ENCODE measurements around the gene CSF2RB.

CSF2RB gene

DNA sequence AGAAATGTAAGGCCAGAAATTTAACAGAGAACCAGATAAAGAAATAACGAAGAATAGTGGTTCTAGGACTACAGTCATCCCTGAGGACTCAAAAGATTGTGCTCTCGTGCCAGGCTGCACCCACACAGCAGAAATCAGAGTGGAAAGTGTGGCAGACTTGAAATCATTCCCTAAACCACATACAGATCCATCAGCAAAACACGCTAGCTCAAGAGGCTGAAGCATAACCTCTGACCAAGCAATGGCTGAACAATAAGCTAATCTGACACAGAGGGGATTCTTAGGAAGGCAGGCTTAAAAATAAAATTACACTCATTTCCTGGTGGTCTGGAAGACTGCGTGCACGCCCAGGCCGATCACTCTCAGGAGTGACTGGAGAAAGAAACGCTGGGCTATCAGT lies 33.7 kb upstream of the CSF2RB start:
- H3K4me1 Mint-ChIP-seq (ENCODE audit: low read depth) = peaks cover 7% of the 10 kb centered on the region
- no peak overlapping the region for H3K27ac Mint-ChIP-seq
- no peaks in the 10 kb centered on the region for H3K36me3 Mint-ChIP-seq
- H3K4me3 Mint-ChIP-seq = no peak overlapping the region
- H3K27me3 Mint-ChIP-seq = peaks cover 2% of the 10 kb centered on the region
- H3K9me3 Mint-ChIP-seq (ENCODE audit: low read depth) = peaks cover 8% of the 10 kb centered on the region

GRCh38 chr22:36881504-36882245 lies 31.8 kb upstream of the CSF2RB start:
- Mint-ChIP-seq H3K9me3 (ENCODE audit: low read depth) (peaks cover 8% of the 10 kb centered on the region), H3K27ac (peak overlapping the region; percentile 62), H3K36me3 (no peaks in the 10 kb centered on the region), H3K27me3 (peaks cover 2% of the 10 kb centered on the region), H3K4me3 (no peak overlapping the region), H3K4me1 (ENCODE audit: low read depth) (peaks cover 7% of the 10 kb centered on the region)

- Mint-ChIP-seq H3K4me3 (no peak overlapping the region), H3K27me3 (peaks cover 4% of the 10 kb centered on the region), H3K36me3 (no peaks in the 10 kb centered on the region), H3K4me1 (ENCODE audit: low read depth) (peaks cover 9% of the 10 kb centered on the region), H3K27ac (peak overlapping the region; percentile 28), H3K9me3 (ENCODE audit: low read depth) (peaks cover 8% of the 10 kb centered on the region)
Measured at GRCh38 chr22:36884349-36885158, 28.9 kb upstream of the CSF2RB start.

DNA sequence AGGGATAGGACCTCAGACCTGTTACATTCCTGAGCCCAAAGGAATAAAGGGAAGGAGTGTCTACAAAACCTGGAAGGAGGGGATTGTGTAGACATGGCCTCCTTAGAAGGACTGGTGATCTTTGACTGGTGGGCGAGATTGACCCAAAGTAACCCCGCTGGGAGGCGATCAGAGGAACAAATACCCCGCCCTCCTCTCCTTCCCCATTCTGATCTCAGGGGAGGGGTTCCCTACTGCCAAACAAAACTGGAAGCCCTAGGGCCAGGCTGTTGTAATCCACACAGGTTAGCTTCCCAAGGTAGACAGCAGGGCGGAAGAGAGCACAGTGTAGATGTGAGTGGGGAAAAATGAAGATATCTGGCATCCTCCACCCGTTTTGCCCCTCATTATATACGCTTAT lies 28.0 kb upstream of the CSF2RB start:
- Mint-ChIP-seq H3K9me3 (ENCODE audit: low read depth) (peaks cover 8% of the 10 kb centered on the region), H3K27ac (no peak overlapping the region), H3K36me3 (no peaks in the 10 kb centered on the region), H3K27me3 (peaks cover 4% of the 10 kb centered on the region), H3K4me1 (ENCODE audit: low read depth) (peaks cover 9% of the 10 kb centered on the region), H3K4me3 (no peak overlapping the region)

GRCh38 chr22:36886016-36886415 lies 27.4 kb upstream of the CSF2RB start:
- peaks cover 9% of the 10 kb centered on the region for H3K4me1 Mint-ChIP-seq (ENCODE audit: low read depth)
- H3K27me3 Mint-ChIP-seq = peaks cover 4% of the 10 kb centered on the region
- no peak overlapping the region for H3K4me3 Mint-ChIP-seq
- H3K9me3 Mint-ChIP-seq (ENCODE audit: low read depth) = peaks cover 8% of the 10 kb centered on the region
- no peaks in the 10 kb centered on the region for H3K36me3 Mint-ChIP-seq
- no peak overlapping the region for H3K27ac Mint-ChIP-seq

DNA sequence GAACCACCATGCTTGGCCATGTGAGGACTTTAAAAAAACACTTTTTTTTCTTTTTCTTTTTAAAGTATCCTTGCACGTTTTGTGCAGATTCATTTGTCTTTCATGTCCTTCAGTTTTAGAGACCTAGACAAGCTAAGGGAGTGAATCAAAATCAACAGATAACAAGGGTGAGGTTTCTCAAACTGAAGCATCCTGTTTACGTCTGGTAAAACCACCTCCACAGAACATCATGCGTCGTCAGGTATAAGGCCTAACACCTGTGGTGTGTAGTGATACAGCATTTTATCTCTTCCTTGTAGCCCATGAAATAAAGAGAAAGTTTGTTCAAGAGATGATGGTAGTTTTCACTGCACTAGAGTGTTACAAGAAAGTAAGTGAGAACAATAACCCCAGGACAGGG lies 26.3 kb upstream of the CSF2RB start:
- no peak overlapping the region for H3K4me3 Mint-ChIP-seq
- H3K4me1 Mint-ChIP-seq (ENCODE audit: low read depth) = peaks cover 2% of the 10 kb centered on the region
- H3K27me3 Mint-ChIP-seq = peaks cover 4% of the 10 kb centered on the region
- no peaks in the 10 kb centered on the region for H3K9me3 Mint-ChIP-seq (ENCODE audit: low read depth)
- H3K27ac Mint-ChIP-seq = no peak overlapping the region
- no peaks in the 10 kb centered on the region for H3K36me3 Mint-ChIP-seq

- Mint-ChIP-seq H3K36me3 (peaks cover 4% of the 10 kb centered on the region), H3K9me3 (ENCODE audit: low read depth) (peaks cover 6% of the 10 kb centered on the region), H3K4me3 (no peak overlapping the region), H3K27ac (no peak overlapping the region), H3K4me1 (ENCODE audit: low read depth) (peaks cover 2% of the 10 kb centered on the region), H3K27me3 (peaks cover 7% of the 10 kb centered on the region)
Measured at GRCh38 chr22:36891646-36892045, 21.8 kb upstream of the CSF2RB start.

DNA sequence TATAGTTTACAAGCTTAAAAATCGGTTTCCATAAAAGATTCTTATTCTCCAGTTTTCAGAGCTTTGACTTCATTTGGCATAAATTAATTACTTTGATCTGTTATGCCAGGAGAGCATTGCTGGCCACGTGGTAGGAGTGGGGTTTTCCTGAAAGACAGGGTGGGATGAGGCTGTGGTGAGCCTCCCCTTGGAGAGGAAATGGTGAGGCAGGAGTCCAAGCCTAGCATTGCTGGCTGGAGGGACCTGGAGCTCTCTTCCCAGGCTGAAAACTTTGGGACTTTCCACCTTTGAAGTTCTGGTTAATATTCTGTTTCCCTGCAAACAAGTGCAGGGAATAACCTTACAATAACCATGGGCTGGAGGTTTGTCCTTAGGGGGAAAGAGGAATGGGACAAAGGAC lies 21.1 kb upstream of the CSF2RB start:
- Mint-ChIP-seq H3K27me3 (peaks cover 7% of the 10 kb centered on the region), H3K4me3 (no peak overlapping the region), H3K4me1 (ENCODE audit: low read depth) (peaks cover 1% of the 10 kb centered on the region), H3K9me3 (ENCODE audit: low read depth) (peaks cover 6% of the 10 kb centered on the region), H3K36me3 (peaks cover 4% of the 10 kb centered on the region), H3K27ac (no peak overlapping the region)

GRCh38 chr22:36893262-36893661 lies 20.2 kb upstream of the CSF2RB start:
- Mint-ChIP-seq H3K27me3 (peaks cover 6% of the 10 kb centered on the region), H3K36me3 (peaks cover 4% of the 10 kb centered on the region), H3K27ac (no peak overlapping the region), H3K9me3 (ENCODE audit: low read depth) (peaks cover 6% of the 10 kb centered on the region), H3K4me1 (ENCODE audit: low read depth) (no peaks in the 10 kb centered on the region), H3K4me3 (no peak overlapping the region)

- Mint-ChIP-seq H3K27me3 (peaks cover 3% of the 10 kb centered on the region), H3K36me3 (peaks cover 4% of the 10 kb centered on the region), H3K9me3 (ENCODE audit: low read depth) (peaks cover 6% of the 10 kb centered on the region), H3K4me3 (no peak overlapping the region), H3K27ac (no peak overlapping the region), H3K4me1 (ENCODE audit: low read depth) (no peaks in the 10 kb centered on the region)
Measured at GRCh38 chr22:36894266-36894665, 19.2 kb upstream of the CSF2RB start.

DNA sequence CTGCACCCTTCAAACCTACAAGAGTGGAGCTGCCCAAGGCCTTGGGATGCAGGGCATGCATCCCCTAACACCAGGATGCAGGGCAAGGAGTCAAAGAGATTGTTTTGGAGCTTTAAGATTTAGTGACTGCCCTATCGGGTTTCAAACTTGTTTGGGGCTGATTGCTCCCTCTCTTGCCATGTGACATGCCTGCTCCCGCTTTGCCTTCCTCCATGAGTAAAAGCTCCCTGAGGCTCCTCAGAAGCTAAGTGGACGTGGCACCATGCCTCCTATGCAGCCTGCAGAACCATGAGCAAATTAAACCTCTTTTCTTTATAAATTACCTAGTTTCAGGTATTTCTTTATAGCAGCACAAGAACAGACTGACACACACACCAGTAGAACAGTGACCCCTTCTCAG lies 15.8 kb upstream of the CSF2RB start:
- peaks cover 6% of the 10 kb centered on the region for H3K9me3 Mint-ChIP-seq (ENCODE audit: low read depth)
- H3K4me3 Mint-ChIP-seq = no peak overlapping the region
- H3K27me3 Mint-ChIP-seq = peaks cover 8% of the 10 kb centered on the region
- peaks cover 6% of the 10 kb centered on the region for H3K36me3 Mint-ChIP-seq
- H3K4me1 Mint-ChIP-seq (ENCODE audit: low read depth) = peaks cover 3% of the 10 kb centered on the region
- no peak overlapping the region for H3K27ac Mint-ChIP-seq

DNA sequence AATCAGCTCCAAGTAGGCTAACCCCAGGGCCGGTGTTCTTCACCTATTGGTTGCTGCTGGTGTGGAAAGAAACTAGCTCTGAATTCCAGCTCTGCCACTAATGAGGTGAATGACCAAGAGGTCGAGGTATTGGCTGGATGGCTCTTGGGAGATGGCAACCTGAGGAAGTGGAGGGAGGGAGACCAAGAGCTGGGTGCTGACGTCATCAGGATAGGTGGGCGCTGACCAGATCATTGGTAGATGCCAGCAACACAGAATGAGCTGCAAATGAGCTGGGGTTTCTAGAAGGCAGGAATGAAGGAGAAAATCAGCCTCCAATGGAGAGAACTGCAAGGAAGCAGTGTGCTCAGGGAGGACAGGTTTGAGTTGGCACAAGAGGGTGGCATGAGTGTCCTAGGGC lies 14.7 kb upstream of the CSF2RB start:
- Mint-ChIP-seq H3K36me3 (peaks cover 6% of the 10 kb centered on the region), H3K9me3 (ENCODE audit: low read depth) (peaks cover 6% of the 10 kb centered on the region), H3K4me3 (no peak overlapping the region), H3K4me1 (ENCODE audit: low read depth) (peaks cover 3% of the 10 kb centered on the region), H3K27me3 (peaks cover 12% of the 10 kb centered on the region), H3K27ac (no peak overlapping the region)

GRCh38 chr22:36899498-36899897 lies 13.9 kb upstream of the CSF2RB start:
- Mint-ChIP-seq H3K4me1 (ENCODE audit: low read depth) (peaks cover 3% of the 10 kb centered on the region), H3K9me3 (ENCODE audit: low read depth) (peaks cover 6% of the 10 kb centered on the region), H3K27ac (no peak overlapping the region), H3K4me3 (no peak overlapping the region), H3K27me3 (peaks cover 15% of the 10 kb centered on the region), H3K36me3 (peaks cover 6% of the 10 kb centered on the region)

- Mint-ChIP-seq H3K27me3 (peaks cover 15% of the 10 kb centered on the region), H3K4me3 (no peak overlapping the region), H3K4me1 (ENCODE audit: low read depth) (peaks cover 3% of the 10 kb centered on the region), H3K9me3 (ENCODE audit: low read depth) (peaks cover 2% of the 10 kb centered on the region), H3K27ac (no peak overlapping the region), H3K36me3 (peaks cover 2% of the 10 kb centered on the region)
Measured at GRCh38 chr22:36900225-36900624, 13.2 kb upstream of the CSF2RB start.

- Mint-ChIP-seq H3K36me3 (peaks cover 2% of the 10 kb centered on the region), H3K4me3 (no peak overlapping the region), H3K27me3 (peaks cover 15% of the 10 kb centered on the region), H3K9me3 (ENCODE audit: low read depth) (no peaks in the 10 kb centered on the region), H3K27ac (no peak overlapping the region), H3K4me1 (ENCODE audit: low read depth) (peaks cover 3% of the 10 kb centered on the region)
Measured at GRCh38 chr22:36900880-36901279, 12.5 kb upstream of the CSF2RB start.

Measured in activated naive CD8-positive, alpha-beta T cell (primary cell).